SK-N-SH (cell line): ENCODE data around the gene ANAPC2. TPM values are rescaled to one million over a fixed set of nuclear protein-coding genes. Genes with fewer than 3 reads are reported as not detected.

Experiments used
- CTCF ChIA-PET: fragments of 300-600, 350-600 bp; formaldehyde crosslinking; extraction: SDS; loops from one replicate; lab custom pipeline; 2021; lab: Yijun Ruan, JAX
- POLR2A ChIA-PET: fragments of 350-600 bp; sonication (Branson Sonifier 250); formaldehyde crosslinking; extraction: SDS; loops from one replicate; lab custom pipeline; 2020; ENCODE audit warnings: antibody characterized with exemption, inconsistent platforms; lab: Yijun Ruan, JAX
- DNase-seq: peaks from one replicate; pipeline ENCODE4 v3.0.0; 2012
- H2AFZ ChIP-seq: fragments of 200-600 bp; sonication (generic); 2 replicates; pipeline ENCODE4 v1.8.1; 2016; ENCODE audit warnings: antibody characterized with exemption, mild to moderate bottlenecking, low read depth
- H3F3A ChIP-seq: fragments of 200-600 bp; sonication (generic); replicated peaks from 2 replicates; pipeline ENCODE3; 2016; ENCODE audit warnings: antibody characterized with exemption, mild to moderate bottlenecking; ENCODE audit not compliant: insufficient read depth
- H3K27ac ChIP-seq, 2 experiments: fragments of 200-500 bp in 1 of 2; fragments of 200-600 bp in 1 of 2; sonication (Bioruptor generic) in 1 of 2; sonication (generic), shearing (Covaris generic) in 1 of 2; 2 replicates each; pipeline versions ENCODE4 v1.5.1 to v1.6.1; 2014 to 2016; ENCODE audit warnings: low read depth in 2 of 2, inconsistent platforms in 1 of 2, low read length in 1 of 2, mild to moderate bottlenecking in 1 of 2, mixed read lengths in 1 of 2
- H3K27me3 ChIP-seq: fragments of 200-600 bp; sonication (generic), shearing (Covaris generic); 2 replicates; pipeline ENCODE4 v1.6.1; 2016; ENCODE audit warnings: mixed run types; ENCODE audit not compliant: insufficient read depth
- H3K36me3 ChIP-seq, 2 experiments: fragments of 200-500 bp in 1 of 2; fragments of 200-600 bp in 1 of 2; sonication (Bioruptor generic) in 1 of 2; sonication (generic) in 1 of 2; replicated peaks in 1 of 2; 2 replicates each; pipeline versions ENCODE3 to v1.5.1; 2014 to 2016; ENCODE audit warnings: low read length in 1 of 2, mild to moderate bottlenecking in 1 of 2; ENCODE audit not compliant: insufficient read depth in 2 of 2, control insufficient read depth in 1 of 2
- H3K4me1 ChIP-seq, 2 experiments: fragments of 200-500 bp in 1 of 2; fragments of 200-600 bp in 1 of 2; sonication (Bioruptor generic) in 1 of 2; sonication (generic), shearing (Covaris generic) in 1 of 2; 2 replicates each; pipeline versions ENCODE4 v1.5.1 to v1.6.1; 2014 to 2016; ENCODE audit warnings: low read depth in 1 of 2, low read length in 1 of 2, mixed run types in 1 of 2; ENCODE audit not compliant: insufficient read depth in 2 of 2, control insufficient read depth in 1 of 2
- H3K4me2 ChIP-seq: fragments of 200-600 bp; sonication (generic), shearing (Covaris generic); 2 replicates; pipeline ENCODE4 v1.6.1; 2017; ENCODE audit warnings: mixed run types
- H3K4me3 ChIP-seq, 2 experiments: fragments of 200-500 bp in 1 of 2; fragments of 200-600 bp in 1 of 2; sonication (Bioruptor generic) in 1 of 2; sonication (generic), shearing (Covaris generic) in 1 of 2; 2 replicates each; pipeline versions ENCODE4 v1.5.1 to v1.8.1; 2014 to 2016; ENCODE audit warnings: low read depth in 2 of 2, inconsistent platforms in 1 of 2, low read length in 1 of 2, mild to moderate bottlenecking in 1 of 2, mixed read lengths in 1 of 2, moderate library complexity in 1 of 2
- H3K79me2 ChIP-seq: fragments of 200-600 bp; sonication (generic); 2 replicates; pipeline ENCODE4 v1.8.1; 2017; ENCODE audit warnings: mild to moderate bottlenecking; ENCODE audit not compliant: insufficient read depth
- H3K9ac ChIP-seq: fragments of 200-600 bp; sonication (generic); 2 replicates; pipeline ENCODE4 v1.6.1; 2017; ENCODE audit warnings: mixed run types
- H3K9me2 ChIP-seq: fragments of 200-600 bp; sonication (generic); 2 replicates; pipeline ENCODE4 v1.6.1; 2017; ENCODE audit warnings: mixed run types
- H3K9me3 ChIP-seq: fragments of 200-600 bp; sonication (generic); 2 replicates; pipeline ENCODE4 v1.6.1; 2017; ENCODE audit warnings: mixed run types, mild to moderate bottlenecking, moderate library complexity
- H4K20me1 ChIP-seq: fragments of 200-600 bp; sonication (generic); 2 replicates; pipeline ENCODE4 v1.6.1; 2017; ENCODE audit warnings: mild to moderate bottlenecking, mixed run types; ENCODE audit not compliant: insufficient read depth
- CHD2 ChIP-seq: fragments of 150-350 bp; IDR thresholded peaks from 2 replicates; pipeline ENCODE4 v1.6.1; 2018; ENCODE audit warnings: low read length; ENCODE audit not compliant: partially characterized antibody
- EZH2phosphoT487 ChIP-seq: fragments of 200-600 bp; sonication (generic); IDR thresholded peaks from 2 replicates; pipeline ENCODE4 v1.6.1; 2017; ENCODE audit warnings: low read depth, mixed run types, mild to moderate bottlenecking, antibody characterized with exemption, moderate library complexity, borderline replicate concordance
- GABPA ChIP-seq: IDR thresholded peaks from 2 replicates; pipeline ENCODE4 v1.4.0; 2012; ENCODE audit warnings: low read depth, mild to moderate bottlenecking
- JUND ChIP-seq: IDR thresholded peaks from 2 replicates; pipeline ENCODE4 v1.4.0; 2012
- MAX ChIP-seq: IDR thresholded peaks from 2 replicates; pipeline ENCODE4 v1.4.0; 2012; ENCODE audit warnings: low read depth
- RAD21 ChIP-seq: IDR thresholded peaks from 2 replicates; pipeline ENCODE4 v1.6.1; 2012; ENCODE audit warnings: mild to moderate bottlenecking, low read length
- RCOR1 ChIP-seq: fragments of 150-350 bp; IDR thresholded peaks from 2 replicates; pipeline ENCODE4 v1.6.1; 2017; ENCODE audit warnings: antibody characterized with exemption, low read length
- SMC3 ChIP-seq: IDR thresholded peaks from 2 replicates; pipeline ENCODE4 v1.6.1; 2012; ENCODE audit warnings: low read depth, low read length, improper control_type of control experiment
- TAF1 ChIP-seq: IDR thresholded peaks from 2 replicates; pipeline ENCODE4 v1.6.1; 2012; ENCODE audit warnings: low read depth, mild to moderate bottlenecking, low read length, moderate library complexity, borderline replicate concordance
- USF1 ChIP-seq: IDR thresholded peaks from 2 replicates; pipeline ENCODE4 v1.4.0; 2012; ENCODE audit warnings: low read depth, borderline replicate concordance
- USF2 ChIP-seq: fragments of 150-350 bp; IDR thresholded peaks from 2 replicates; pipeline ENCODE4 v1.6.1; 2017; ENCODE audit warnings: antibody characterized with exemption, low read length, low read depth, borderline replicate concordance
- WGBS: methylation state at CpG from one replicate; pipeline ENCODE4 v1.1.6; 2017; ENCODE audit warnings: low lambda C conversion rate; 5-methylcytosine and 5-hydroxymethylcytosine counted together
- polyA plus RNA-seq, 3 experiments: library from polyadenylated mRNA; depleted of rRNA; stranded (reverse); fragments of >200 nt; gene quantifications; 2 replicates each; pipeline ENCODE4 v1.2.3, GENCODE V29; 2012

The ANAPC2 gene
- polyA plus RNA-seq, 1 of the 3 experiments (the other 2 are of a cell fraction): 35.1 TPM

- Histone ChIP-seq H3K4me2 (no peak overlapping the region), H3K27me3 (no peaks in the 10 kb centered on the region), H3K9me2 (no peaks in the 10 kb centered on the region), H4K20me1 (no peaks in the 10 kb centered on the region), H3K4me3 (no peak overlapping the region), H2AFZ (no peak overlapping the region), H3K9ac (no peak overlapping the region), H3K4me1 (peaks cover 0 to 41% of the 10 kb centered on the region in 2 experiments; a peak in 1 of 4 replicates), H3K79me2 (no peaks in the 10 kb centered on the region), H3K36me3 (no peaks in the 10 kb centered on the region), H3K27ac (no peak overlapping the region; a peak in 1 of 4 replicates), H3K9me3 (no peaks in the 10 kb centered on the region), H3F3A (peaks cover 16% of the 10 kb centered on the region)
- no peak for TF ChIP-seq CHD2
- no peak for TF ChIP-seq RAD21
- TF ChIP-seq GABPA: no peak
- no peak for TF ChIP-seq USF2
- TF ChIP-seq EZH2phosphoT487: no peak
- no peak for TF ChIP-seq MAX
- TF ChIP-seq SMC3: no peak
- ChIA-PET CTCF (interaction anchor here (0.9 to 1.5 kb wide), 3 partner anchors 163 to 195 kb away, joined by 3 to 5 read pairs (median 3); no protein-coding TSS in a partner anchor), POLR2A (interaction anchor here (1.2 kb wide), 1 partner anchor 115 kb away, joined by 3 read pairs; no protein-coding TSS in a partner anchor)
- DNase-seq: no peak
- 58% methylated on average over 8 of the region's 31 CpGs for WGBS
These were observed 41.7 kb upstream of the ANAPC2 start for GRCh38 chr9:137229903-137230704.

- Histone ChIP-seq H3K9ac (no peak overlapping the region), H3K27me3 (no peaks in the 10 kb centered on the region), H3K4me2 (no peak overlapping the region), H3K9me2 (no peaks in the 10 kb centered on the region), H3K36me3 (no peaks in the 10 kb centered on the region), H3F3A (peaks cover 16% of the 10 kb centered on the region), H2AFZ (no peak overlapping the region), H3K9me3 (no peaks in the 10 kb centered on the region), H3K4me1 (peaks cover 0 to 45% of the 10 kb centered on the region in 2 experiments; a peak in 1 of 4 replicates), H4K20me1 (no peaks in the 10 kb centered on the region), H3K27ac (no peak overlapping the region; a peak in 1 of 4 replicates), H3K4me3 (no peak overlapping the region), H3K79me2 (no peaks in the 10 kb centered on the region)
- 87% methylated on average over 6 of the region's 27 CpGs for WGBS
- DNase-seq: no peak
- POLR2A ChIA-PET: interaction anchor here (1.2 kb wide), 1 partner anchor 114 kb away, joined by 3 read pairs; no protein-coding TSS in a partner anchor
- CTCF ChIA-PET: interaction anchor here (0.9 to 3.8 kb wide), 5 partner anchors 105 to 194 kb away, joined by 3 to 40 read pairs (median 5); no protein-coding TSS in a partner anchor
- no peak for TF ChIP-seq RCOR1
- TF ChIP-seq TAF1: no peak
- TF ChIP-seq JUND: no peak
- no peak for TF ChIP-seq USF1
These were observed 40.9 kb upstream of the ANAPC2 start for GRCh38 chr9:137228968-137229896.
